ENCODE data around the gene RPL31.

RPL31 gene

DNA sequence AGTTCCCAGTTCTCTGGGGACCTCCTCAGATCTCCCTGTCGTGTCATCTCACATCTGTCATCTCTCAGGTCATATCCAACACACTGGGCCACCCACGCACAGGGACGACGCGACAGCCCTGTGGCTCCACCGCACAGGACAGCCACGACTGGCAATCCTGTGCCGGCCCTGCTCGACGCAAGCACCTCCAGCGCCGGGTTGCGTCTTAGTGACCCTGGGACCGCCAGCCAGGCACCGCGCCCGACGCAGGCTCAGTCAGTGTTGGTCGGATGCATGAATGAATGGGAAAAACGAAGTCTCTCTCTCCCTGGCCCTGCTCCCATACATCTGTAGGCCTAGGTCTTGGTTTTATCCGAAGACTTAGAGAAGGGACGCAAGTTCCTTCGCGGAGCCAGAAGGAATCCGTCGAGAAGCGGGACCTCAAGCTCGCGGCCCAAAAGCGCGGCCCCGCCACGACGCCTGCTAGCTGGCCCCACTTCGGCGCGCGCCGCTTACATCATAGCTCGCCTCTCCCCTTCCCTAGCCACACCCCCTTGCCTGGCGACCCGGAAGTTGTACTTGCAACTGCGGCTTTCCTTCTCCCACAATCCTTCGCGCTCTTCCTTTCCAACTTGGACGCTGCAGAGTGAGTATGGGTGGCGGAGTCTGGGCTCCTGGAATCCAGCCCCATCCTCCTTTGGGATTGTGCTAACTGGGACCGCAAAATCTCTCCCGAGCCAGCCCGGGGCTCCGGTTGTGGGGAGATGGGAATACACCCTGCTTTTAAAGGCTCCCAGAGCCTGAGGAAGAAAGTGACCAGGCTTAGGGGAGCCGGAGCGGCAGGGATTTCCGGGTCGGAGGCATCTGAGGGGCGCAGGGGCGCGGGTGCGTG is at the start of gene RPL31:
Gene RPL31, plus strand, starts transcription at position 599 of the 871 bp plus-strand sequence. CDS start 413 bp downstream, outside the sequence.
- Histone ChIP-seq H3K4me2 (ENCODE audit: insufficient read depth, low read length) (peak within 1 kb of the TSS; percentile 76), H3K79me2 (ENCODE audit: insufficient read depth, low read length) (peaks cover 39% of the 10 kb centered on the region), H3K9me3 (ENCODE audit: insufficient read depth, low read length, severe bottlenecking) (no peaks in the 10 kb centered on the region), H2AFZ (ENCODE audit: low read depth, low read length) (peak within 1 kb of the TSS; percentile 87), H3K4me3 (ENCODE audit: low read depth in 1 of 2, low read length in 2 of 2) (peak within 1 kb of the TSS; percentile 56 to 63; a peak in 3 of 4 replicates), H3K9ac (ENCODE audit: low read depth, low read length) (peak within 1 kb of the TSS; percentile 69), H3K27ac (ENCODE audit: low read length) (peak within 1 kb of the TSS; percentile 75), H3K27me3 (ENCODE audit: insufficient read depth, low read length, poor library complexity) (no peaks in the 10 kb centered on the region), H3K36me3 (ENCODE audit: insufficient read depth, low read length) (peaks cover 46% of the 10 kb centered on the region), H3K4me1 (ENCODE audit: insufficient read depth, low read length) (peaks cover 27% of the 10 kb centered on the region), H4K20me1 (ENCODE audit: insufficient read depth, low read length) (peaks cover 27% of the 10 kb centered on the region; the same call in 1 of the 2 replicates)
- DNase-seq (peak; percentile 94), ATAC-seq (ENCODE audit: insufficient read depth, low read depth) (peak; percentile 89)
- TF ChIP-seq CTCF (IDR thresholded peaks at IDR 0.05; ENCODE audit: borderline replicate concordance, extremely low read depth, low read length, poor library complexity, severe bottlenecking) (no peak), EZH2 (IDR thresholded peaks at IDR 0.05; ENCODE audit: borderline replicate concordance, low read depth, low read length, severe bottlenecking) (no peak)

GRCh38 chr2:100952512-100952911 is 49.6 kb upstream of the RPL31 start:
- Histone ChIP-seq H3K36me3 (ENCODE audit: insufficient read depth, low read length) (no peaks in the 10 kb centered on the region), H3K4me3 (ENCODE audit: low read depth in 1 of 2, low read length in 2 of 2) (no peak overlapping the region), H3K4me1 (ENCODE audit: insufficient read depth, low read length) (no peaks in the 10 kb centered on the region), H4K20me1 (ENCODE audit: insufficient read depth, low read length) (no peaks in the 10 kb centered on the region), H3K4me2 (ENCODE audit: insufficient read depth, low read length) (no peak overlapping the region), H3K9ac (ENCODE audit: low read depth, low read length) (no peak overlapping the region), H3K27ac (ENCODE audit: low read length) (no peak overlapping the region), H3K9me3 (ENCODE audit: insufficient read depth, low read length, severe bottlenecking) (no peaks in the 10 kb centered on the region), H2AFZ (ENCODE audit: low read depth, low read length) (no peak overlapping the region), H3K79me2 (ENCODE audit: insufficient read depth, low read length) (no peaks in the 10 kb centered on the region), H3K27me3 (ENCODE audit: insufficient read depth, low read length, poor library complexity) (no peaks in the 10 kb centered on the region)
- 0 out of 3 replicates have a peak, but pooled peaks have one; percentile 30 for ATAC-seq (ENCODE audit: insufficient read depth, low read depth)
- DNase-seq = no peak
- no peak for TF ChIP-seq EZH2 (IDR thresholded peaks at IDR 0.05; ENCODE audit: borderline replicate concordance, low read depth, low read length, severe bottlenecking)
- TF ChIP-seq CTCF (IDR thresholded peaks at IDR 0.05; ENCODE audit: borderline replicate concordance, extremely low read depth, low read length, poor library complexity, severe bottlenecking) = no peak

- Histone ChIP-seq H3K27me3 (ENCODE audit: insufficient read depth, low read length, poor library complexity) (no peaks in the 10 kb centered on the region), H3K9me3 (ENCODE audit: insufficient read depth, low read length, severe bottlenecking) (no peaks in the 10 kb centered on the region), H3K4me2 (ENCODE audit: insufficient read depth, low read length) (no peak overlapping the region), H3K4me1 (ENCODE audit: insufficient read depth, low read length) (no peaks in the 10 kb centered on the region), H3K36me3 (ENCODE audit: insufficient read depth, low read length) (no peaks in the 10 kb centered on the region), H3K9ac (ENCODE audit: low read depth, low read length) (no peak overlapping the region), H2AFZ (ENCODE audit: low read depth, low read length) (no peak overlapping the region), H3K79me2 (ENCODE audit: insufficient read depth, low read length) (no peaks in the 10 kb centered on the region), H4K20me1 (ENCODE audit: insufficient read depth, low read length) (no peaks in the 10 kb centered on the region), H3K4me3 (ENCODE audit: low read depth in 1 of 2, low read length in 2 of 2) (no peak overlapping the region), H3K27ac (ENCODE audit: low read length) (no peak overlapping the region)
- ATAC-seq (ENCODE audit: insufficient read depth, low read depth) (peak; percentile 92), DNase-seq (peak; percentile 66)
- TF ChIP-seq CTCF (IDR thresholded peaks at IDR 0.05; ENCODE audit: borderline replicate concordance, extremely low read depth, low read length, poor library complexity, severe bottlenecking) (no peak), EZH2 (IDR thresholded peaks at IDR 0.05; ENCODE audit: borderline replicate concordance, low read depth, low read length, severe bottlenecking) (no peak)
Observed at GRCh38 chr2:100953406-100954043, 48.6 kb upstream of the RPL31 start.
